Heart right ventricle (tissue), 16 donors: ENCODE data around the gene LSM4. TPM values are rescaled to one million over a fixed set of nuclear protein-coding genes. Genes with fewer than 3 reads are reported as not detected.
A peak's percentile ranks its signal among the peaks of the same experiment; 100 is the strongest.

Experiments
- ATAC-seq, 8 donors: fragments of 200-7000 bp; cut with Tn5 transposase; one replicate each; pipeline ENCODE4 v1.9.1; 2020; ENCODE audit warnings: mild to moderate bottlenecking in 8 of 8, moderate library complexity in 8 of 8, moderate number of reproducible peaks in 1 of 8
- DNase-seq, 2 donors: peaks; one replicate each; pipeline ENCODE4 v3.0.0-alpha.2; 2020
- H3K27ac ChIP-seq, 10 donors: fragments of 200-600 bp; sonication (generic) in 2 of 10; one replicate each; pipeline versions ENCODE4 v1.5.0 to v1.8.0; 2020 to 2022; ENCODE audit warnings: mild to moderate bottlenecking in 3 of 10
- H3K27me3 ChIP-seq, 7 donors: fragments of 200-600 bp; one replicate each; pipeline ENCODE4 v1.8.0; 2021 to 2022; ENCODE audit warnings: mild to moderate bottlenecking in 2 of 7
- H3K36me3 ChIP-seq, 9 donors: fragments of 200-600 bp; sonication (generic) in 1 of 9; one replicate each; pipeline versions ENCODE4 v1.5.0 to v1.8.0; 2020 to 2022; ENCODE audit warnings: mild to moderate bottlenecking in 2 of 9
- H3K4me1 ChIP-seq, 9 donors: fragments of 200-600 bp; sonication (generic) in 1 of 9; one replicate each; pipeline versions ENCODE4 v1.5.0 to v1.8.0; 2020 to 2022; ENCODE audit warnings: mild to moderate bottlenecking in 4 of 9
- H3K4me3 ChIP-seq, 10 donors: fragments of 200-600 bp; sonication (generic) in 2 of 10; one replicate each; pipeline versions ENCODE4 v1.5.0 to v1.8.0; 2020 to 2022; ENCODE audit warnings: mild to moderate bottlenecking in 7 of 10, moderate library complexity in 2 of 10
- H3K9me3 ChIP-seq, 11 donors: fragments of 200-600 bp in 10 of 11; sonication (generic) in 2 of 11; one replicate each; pipeline versions ENCODE4 v1.5.0 to v1.8.0; 2013 to 2022; ENCODE audit warnings: mild to moderate bottlenecking in 2 of 11, control low read depth in 1 of 11, moderate library complexity in 1 of 11
- WGBS, 2 donors: extraction: QIAGEN DNeasy Blood & Tissue Kit; methylation state at CpG; one replicate each; pipeline ENCODE4 v1.1.7; 2013; ENCODE audit warnings: inconsistent platforms in 1 of 2; 5-methylcytosine and 5-hydroxymethylcytosine counted together
- intact Hi-C, 10 donors: fragments of 100-400 bp; cut with DNase I; formaldehyde crosslinking; loops; one replicate each; pipeline versions ENCODE4 v1.11.1 to v1.14.2; 2022
- polyA plus RNA-seq, 2 donors: library from polyadenylated mRNA; stranded (reverse); fragments of 200-250 nt; gene quantifications; one replicate each; pipeline ENCODE4 v1.2.3, GENCODE V29; 2013
- total RNA-seq, 10 donors: library from RNA; stranded (reverse); fragmentation: NEBNext Ultra II Directional in 3 of 10; extraction: Animal tissue kit (Norgen Biotek cat#: 25700) in 3 of 10; gene quantifications; one replicate each; pipeline versions ENCODE4 v1.2.1 to v1.2.4, GENCODE V29; 2021 to 2023
- TF ChIP-seq, protein P1 (sequence below), 9 donors: fragments of 200-600 bp; sonication (generic) in 2 of 9; IDR thresholded peaks; one replicate each; pipeline versions ENCODE4 v1.5.0 to v1.8.0; 2021 to 2022; ENCODE audit warnings: antibody characterized with exemption in 9 of 9, mild to moderate bottlenecking in 5 of 9, moderate library complexity in 1 of 9
- donor health status: Arrhythmogenic right ventricular cardiomyopathy.
- donor health status: ischemic (EF 13 %, LVEDD 7.1; RV severe dilation, severe dysfunction).
- donor health status: healthy with polysubstance abuse.
- donor health status: DM: no; HTN: yes; CAD: no.
- donor health status: DM: no; HTN: no; CAD: no.
- donor health status: ischemic (EF 25% LVEDD 6.9; RV normal size, moderate dysfunction).
- donor health status: ischemic (EF 25% LVEDD 5.7; RV mildly dilated, moderate dysfunction).
- donor health status: healthy.
- donor health status: DM: yes; HTN: yes; CAD: no.
- donor health status: Ischemic cardiomyopathy.
- donor health status: ischemic (EF 35%, LVEDD 5.7; RV mildly dilated, moderate dysfunction).
- donor health status: nonischemic (EF 11% LVEDD 7.7; RV severe dilation, severe dysfunction).
- donor health status: DM: yes; HTN: yes; CAD: no.
- donor health status: PGD.
- donor health status: ischemic (EF 29% LVEDD 5.4; RV normal size, mild dysfunction).
- donor health status: nonischemic (EF 23%, LVEDD 6.1; RV moderate dilation, normal function).

Gene LSM4
- total and polyA plus RNA-seq, 12 donors, result 73.2 to 163 (median 93.6) TPM

DNA sequence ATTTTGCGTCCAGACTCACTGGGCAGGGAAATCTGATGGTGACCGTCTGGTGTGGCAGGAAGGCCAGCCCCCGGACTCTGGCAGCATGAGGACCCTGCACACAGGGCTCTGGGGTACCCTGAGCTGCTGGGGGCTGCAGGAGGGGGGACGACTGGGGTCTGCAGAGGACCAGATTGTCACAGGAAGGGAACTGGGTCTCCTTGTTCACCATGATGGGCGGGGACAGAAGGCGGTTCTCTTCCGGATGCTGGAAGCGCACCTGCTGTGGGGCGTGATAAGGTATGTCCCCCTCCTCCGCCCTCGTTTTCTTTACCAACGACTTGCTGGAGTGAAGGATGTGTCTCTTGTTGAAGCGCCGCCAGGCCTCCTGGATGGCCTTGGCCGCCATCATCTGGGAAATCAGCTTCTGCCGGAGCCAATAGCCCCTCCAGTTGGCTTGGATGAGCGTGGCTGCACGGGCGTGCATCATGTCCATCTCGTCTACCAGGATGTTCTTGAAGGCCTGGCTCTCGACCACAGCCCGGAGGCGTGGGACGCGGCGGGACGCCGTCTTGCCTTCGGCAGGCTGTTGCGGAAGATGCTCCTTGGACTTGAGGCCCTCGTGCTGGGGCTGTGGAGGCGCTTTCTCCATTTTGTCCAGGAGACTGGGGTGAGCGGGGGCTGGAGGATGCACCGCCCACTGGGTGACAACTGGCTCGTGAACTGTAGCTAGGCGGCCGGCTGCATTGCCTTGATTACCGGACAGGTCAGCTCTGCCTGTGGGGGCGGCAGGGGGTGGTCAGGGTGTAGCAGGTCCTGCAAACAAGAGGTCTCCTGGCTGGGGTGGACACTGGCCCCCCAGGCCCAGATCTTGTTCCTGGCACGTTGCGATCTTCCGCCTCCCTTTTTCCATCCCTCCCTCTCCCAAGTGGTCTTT lies 55.8 kb downstream of the LSM4 start:
- intact Hi-C loops, result loop anchor here in 1 of 10 donors (10.0 kb wide), 1 partner anchor 128 kb away; the partner anchor contains the start of gene LRRC25
- no peak overlapping the region for H3K27ac ChIP-seq
- H3K9me3 ChIP-seq, result no peaks in the 10 kb centered on the region
- ATAC-seq (no peak), DNase-seq (no peak)
- H3K4me1 ChIP-seq, result no peaks in the 10 kb centered on the region
- no peak overlapping the region for H3K4me3 ChIP-seq
- no peaks in the 10 kb centered on the region for H3K27me3 ChIP-seq
- H3K36me3 ChIP-seq, result peaks cover 0 to 66% (median 15%) of the 10 kb centered on the region in 9 donors
- TF ChIP-seq, protein P1, sequence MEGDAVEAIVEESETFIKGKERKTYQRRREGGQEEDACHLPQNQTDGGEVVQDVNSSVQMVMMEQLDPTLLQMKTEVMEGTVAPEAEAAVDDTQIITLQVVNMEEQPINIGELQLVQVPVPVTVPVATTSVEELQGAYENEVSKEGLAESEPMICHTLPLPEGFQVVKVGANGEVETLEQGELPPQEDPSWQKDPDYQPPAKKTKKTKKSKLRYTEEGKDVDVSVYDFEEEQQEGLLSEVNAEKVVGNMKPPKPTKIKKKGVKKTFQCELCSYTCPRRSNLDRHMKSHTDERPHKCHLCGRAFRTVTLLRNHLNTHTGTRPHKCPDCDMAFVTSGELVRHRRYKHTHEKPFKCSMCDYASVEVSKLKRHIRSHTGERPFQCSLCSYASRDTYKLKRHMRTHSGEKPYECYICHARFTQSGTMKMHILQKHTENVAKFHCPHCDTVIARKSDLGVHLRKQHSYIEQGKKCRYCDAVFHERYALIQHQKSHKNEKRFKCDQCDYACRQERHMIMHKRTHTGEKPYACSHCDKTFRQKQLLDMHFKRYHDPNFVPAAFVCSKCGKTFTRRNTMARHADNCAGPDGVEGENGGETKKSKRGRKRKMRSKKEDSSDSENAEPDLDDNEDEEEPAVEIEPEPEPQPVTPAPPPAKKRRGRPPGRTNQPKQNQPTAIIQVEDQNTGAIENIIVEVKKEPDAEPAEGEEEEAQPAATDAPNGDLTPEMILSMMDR (IDR thresholded peaks at IDR 0.05), result no peak
- WGBS, 2 donors, result 93 to 95% methylated on average over 42 of the region's 42 CpGs

DNA sequence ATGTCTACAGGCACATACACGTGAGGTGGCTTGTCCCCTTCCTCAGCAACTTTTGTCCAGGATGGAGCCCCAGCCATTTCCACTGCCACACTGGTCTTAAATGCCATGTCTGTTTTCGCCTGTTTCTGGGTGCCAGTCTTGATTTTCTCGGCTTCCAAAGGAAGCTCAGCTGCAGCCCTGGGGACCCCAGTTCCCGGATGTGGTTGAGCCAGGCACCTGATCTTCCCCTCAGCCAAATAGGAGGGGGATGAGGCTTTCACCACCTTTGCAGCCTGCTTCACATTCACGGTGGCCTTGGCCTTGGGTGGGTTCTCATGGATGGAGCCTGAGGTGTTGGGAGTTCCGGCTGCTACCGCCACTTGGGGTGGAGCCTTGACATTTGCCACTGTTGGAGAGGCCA lies 57.3 kb downstream of the LSM4 start:
- Histone ChIP-seq H3K27me3 (no peaks in the 10 kb centered on the region), H3K27ac (no peak overlapping the region), H3K9me3 (no peaks in the 10 kb centered on the region), H3K4me1 (no peaks in the 10 kb centered on the region), H3K36me3 (peaks cover 0 to 66% (median 15%) of the 10 kb centered on the region in 9 donors), H3K4me3 (no peak overlapping the region)
- intact Hi-C loops, result loop anchor here in 1 of 10 donors (10.0 kb wide), 1 partner anchor 129 kb away; the partner anchor contains the start of gene LRRC25
- DNase-seq, result no peak
- WGBS, 2 donors, result 95 to 96% methylated on average over 7 of the region's 7 CpGs
- TF ChIP-seq, protein P1 (IDR thresholded peaks at IDR 0.05), result no peak
- ATAC-seq, result no peak

DNA sequence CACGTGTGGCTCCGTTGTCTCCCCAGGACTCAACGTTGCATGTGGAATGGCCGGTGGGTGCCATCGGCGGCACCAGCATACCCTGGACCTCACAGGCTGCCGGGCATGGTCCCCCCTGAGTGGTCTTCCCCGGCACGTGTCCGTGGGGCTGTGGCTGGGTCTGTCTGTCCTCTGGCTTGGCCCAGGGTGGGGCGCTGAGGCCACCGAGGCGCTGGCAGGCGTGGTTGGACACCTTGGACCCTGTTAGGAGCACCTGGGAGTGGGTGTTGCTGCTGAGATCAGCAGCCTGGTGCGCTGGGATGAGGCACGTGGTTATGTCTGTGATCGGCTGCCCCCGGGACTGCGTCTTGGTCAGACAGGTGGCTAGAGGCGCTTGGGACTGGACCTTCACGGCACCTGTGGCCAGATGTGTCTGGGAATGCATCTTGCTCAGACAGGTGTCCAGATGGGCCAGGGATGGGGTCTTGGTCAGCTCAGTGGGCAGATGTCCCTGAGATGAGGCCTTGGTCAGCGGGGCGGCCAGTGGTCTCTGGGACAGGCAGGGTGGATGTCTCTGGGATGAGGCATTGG lies 57.8 kb downstream of the LSM4 start:
- H3K27ac ChIP-seq, result no peak overlapping the region
- peaks cover 0 to 66% (median 15%) of the 10 kb centered on the region in 9 donors for H3K36me3 ChIP-seq
- 95 to 96% methylated on average over 23 of the region's 23 CpGs for WGBS, 2 donors
- no peaks in the 10 kb centered on the region for H3K27me3 ChIP-seq
- no peaks in the 10 kb centered on the region for H3K9me3 ChIP-seq
- TF ChIP-seq, protein P1 (IDR thresholded peaks at IDR 0.05), result no peak
- DNase-seq (no peak), ATAC-seq (peak in 1 of 8 donors; percentile 14)
- H3K4me1 ChIP-seq, result no peaks in the 10 kb centered on the region
- intact Hi-C loops, result loop anchor here in 1 of 10 donors (10.0 kb wide), 1 partner anchor 130 kb away; the partner anchor contains the start of gene LRRC25
- no peak overlapping the region for H3K4me3 ChIP-seq

DNA sequence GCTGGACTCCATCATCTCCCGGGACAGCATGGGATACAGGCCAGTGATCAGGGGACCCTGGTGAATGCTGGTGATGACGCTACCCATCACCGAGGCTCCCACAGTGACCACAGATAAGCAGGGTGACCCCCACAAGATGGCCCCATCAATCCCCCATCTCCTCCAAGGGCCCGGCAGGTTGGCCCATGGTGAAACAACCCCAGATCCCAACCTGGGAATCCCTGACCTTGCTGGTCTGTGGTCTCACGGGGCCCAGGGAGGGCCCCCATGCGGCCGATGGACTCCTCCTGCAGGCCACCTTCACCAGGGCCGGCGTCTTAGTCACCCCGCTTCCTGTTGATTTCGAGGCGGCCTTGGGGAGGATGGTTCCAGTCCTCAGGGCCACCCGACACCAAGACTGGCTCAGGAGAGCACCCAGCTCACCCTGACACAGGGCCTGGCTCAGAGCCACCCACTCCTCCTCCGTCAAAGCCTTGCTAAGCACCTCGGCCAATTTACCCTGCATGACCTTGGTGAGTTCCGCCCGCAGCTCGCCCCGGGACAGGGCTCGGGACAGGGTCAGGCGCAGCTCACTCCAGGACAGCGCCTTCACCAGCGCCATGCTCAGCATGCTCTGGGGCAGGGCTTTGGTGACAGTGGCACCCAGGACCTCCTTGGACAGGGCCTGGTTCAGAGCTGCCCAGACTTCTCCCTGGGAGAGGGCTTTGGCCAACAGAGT lies 58.6 kb downstream of the LSM4 start:
- Histone ChIP-seq H3K27me3 (no peaks in the 10 kb centered on the region), H3K36me3 (peaks cover 0 to 64% (median 15%) of the 10 kb centered on the region in 9 donors), H3K4me1 (no peaks in the 10 kb centered on the region), H3K27ac (no peak overlapping the region), H3K4me3 (no peak overlapping the region), H3K9me3 (no peaks in the 10 kb centered on the region)
- ATAC-seq, result peak in 5 of 8 donors; percentile 3 to 37 (median 12)
- no peak for DNase-seq
- intact Hi-C loops, result loop anchor here in 1 of 10 donors (10.0 kb wide), 1 partner anchor 131 kb away; the partner anchor contains the start of gene LRRC25
- WGBS, 2 donors, result 88 to 89% methylated on average over 23 of the region's 23 CpGs
- TF ChIP-seq, protein P1 (IDR thresholded peaks at IDR 0.05), result no peak
